ENCODE measurements around the gene C17orf78. TPM values are rescaled to one million over a fixed set of nuclear protein-coding genes. Genes with fewer than 3 reads are reported as not detected.
A peak's percentile ranks its signal among the peaks of the same experiment; 100 is the strongest.
"Not testable (repeated sequence)": the region's sequence is repeated elsewhere in the genome, so short reads cannot be mapped to it uniquely, and the experiment has no call there.

C17orf78 gene
- total RNA-seq, 1 donor from 2014 or later, result not detected

- DNase-seq (ENCODE audit: low spot score), result no peak
Observed at GRCh38 chr17:37386462-37386861, 10.7 kb downstream of the C17orf78 start.

- DNase-seq (ENCODE audit: low spot score), result no peak
Observed at GRCh38 chr17:37388266-37388665, 12.5 kb downstream of the C17orf78 start.

- no peak for DNase-seq (ENCODE audit: low spot score)
Observed at GRCh38 chr17:37389160-37389559, 13.4 kb downstream of the C17orf78 start.

GRCh38 chr17:37391146-37391545, 15.4 kb downstream of the C17orf78 start:
- no peak for DNase-seq (ENCODE audit: low spot score)

GRCh38 chr17:37392024-37392590, 16.3 kb downstream of the C17orf78 start:
- no peak for DNase-seq (ENCODE audit: low spot score)

GRCh38 chr17:37393352-37393751, 17.6 kb downstream of the C17orf78 start:
- no peak for DNase-seq (ENCODE audit: low spot score)

- no peak for DNase-seq (ENCODE audit: low spot score)
Observed at GRCh38 chr17:37399265-37399803, 23.5 kb downstream of the C17orf78 start.

- DNase-seq (ENCODE audit: low spot score), result no peak
Observed at GRCh38 chr17:37400505-37400904, 24.7 kb downstream of the C17orf78 start.

- DNase-seq (ENCODE audit: low spot score), result not testable (repeated sequence)
Observed at GRCh38 chr17:37405522-37405921, 29.7 kb downstream of the C17orf78 start.

GRCh38 chr17:37405955-37406634, 30.3 kb downstream of the C17orf78 start:
- DNase-seq (ENCODE audit: low spot score), result no peak

GRCh38 chr17:37406635-37407461, 31.1 kb downstream of the C17orf78 start, which contains the start of the genes ACACA and TADA2A:
ACACA (minus strand) TSS chr17:37406836; CDS start chr17:37406299, 537 bp downstream.
TADA2A (plus strand) TSS chr17:37406886; CDS start chr17:37411366, 4,480 bp downstream.
- peak; percentile 77 for DNase-seq (ENCODE audit: low spot score)

- DNase-seq (ENCODE audit: low spot score), result not testable (repeated sequence)
Observed at GRCh38 chr17:37408145-37408479, 32.3 kb downstream of the C17orf78 start.

GRCh38 chr17:37410357-37410756, 34.6 kb downstream of the C17orf78 start:
- DNase-seq (ENCODE audit: low spot score), result no peak

- DNase-seq (ENCODE audit: low spot score), result no peak
Observed at GRCh38 chr17:37413875-37414519, 38.2 kb downstream of the C17orf78 start.

GRCh38 chr17:37417852-37418251, 42.1 kb downstream of the C17orf78 start:
- DNase-seq (ENCODE audit: low spot score), result no peak

GRCh38 chr17:37422971-37423625, 47.3 kb downstream of the C17orf78 start:
- DNase-seq (ENCODE audit: low spot score), result no peak

GRCh38 chr17:37425268-37425667, 49.5 kb downstream of the C17orf78 start:
- DNase-seq (ENCODE audit: low spot score), result no peak

- no peak for DNase-seq (ENCODE audit: low spot score)
Observed at GRCh38 chr17:37429039-37429438, 53.3 kb downstream of the C17orf78 start.

GRCh38 chr17:37429453-37429852, 53.7 kb downstream of the C17orf78 start:
- no peak for DNase-seq (ENCODE audit: low spot score)

GRCh38 chr17:37430051-37430627, 54.4 kb downstream of the C17orf78 start:
- DNase-seq (ENCODE audit: low spot score), result no peak

GRCh38 chr17:37432671-37433070, 56.9 kb downstream of the C17orf78 start:
- DNase-seq (ENCODE audit: low spot score), result no peak

Data from ureter (tissue), 1 donor.